Tibial nerve (tissue), 4 donors: ENCODE results near the gene CDV3.
"Not testable (repeated sequence)": the region's sequence is repeated elsewhere in the genome, so short reads cannot be mapped to it uniquely, and the experiment has no call there.

Experiments
- CTCF ChIP-seq, 5 experiments: fragments of 200-600 bp in 3 of 5; fragments of 450-650 bp in 2 of 5; sonication (generic) in 3 of 5; IDR thresholded peaks; one replicate each; pipeline ENCODE4 v1.5.1; 2016 to 2019; ENCODE audit warnings: antibody characterized with exemption in 5 of 5, mild to moderate bottlenecking in 3 of 5, moderate library complexity in 2 of 5
- EP300 ChIP-seq, 2 donors: sonication (generic); formaldehyde crosslinking; IDR thresholded peaks; one replicate each; pipeline ENCODE4 v1.6.1; 2017; ENCODE audit warnings: antibody characterized with exemption in 2 of 2, mild to moderate bottlenecking in 1 of 2
- POLR2A ChIP-seq, 2 donors: fragments of 450-650 bp; IDR thresholded peaks; one replicate each; pipeline ENCODE4 v1.6.1; 2017; ENCODE audit warnings: antibody characterized with exemption in 2 of 2, mild to moderate bottlenecking in 2 of 2, moderate library complexity in 2 of 2

- not testable (repeated sequence) for TF ChIP-seq POLR2A, CTCF, EP300 (IDR thresholded peaks at IDR 0.05)
Measured at GRCh38 chr3:133537131-133537530, 36.4 kb upstream of the CDV3 start.
